ENCODE data around the gene DBF4B. TPM values are rescaled to one million over a fixed set of nuclear protein-coding genes. Genes with fewer than 3 reads are reported as not detected.

Gene DBF4B
- total RNA-seq, 1 experiment from 2014 or later, result 32.9 TPM

DNA sequence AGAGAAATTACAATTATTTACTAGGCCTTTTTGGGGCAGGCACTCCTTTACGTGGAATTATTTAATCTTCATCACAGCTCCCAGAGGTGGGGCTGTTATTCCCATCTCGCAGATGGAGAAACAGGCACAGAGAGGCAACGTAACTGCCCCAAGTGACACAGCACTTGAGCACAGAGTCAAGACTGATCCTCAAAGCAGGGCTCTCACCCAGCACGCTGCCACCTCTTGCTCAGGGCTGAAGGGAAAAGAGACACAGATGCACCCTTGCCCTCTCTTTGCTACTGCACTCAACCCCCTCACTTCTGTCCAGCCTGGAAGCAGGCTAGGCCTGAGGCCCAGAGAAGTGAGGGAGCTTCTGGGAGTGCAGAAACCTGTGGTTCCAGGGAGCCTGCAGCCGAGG is 54.7 kb downstream of the DBF4B start:
- no peak for ATAC-seq
- H3K27ac Mint-ChIP-seq, result no peak overlapping the region
- TF ChIP-seq, protein P1, sequence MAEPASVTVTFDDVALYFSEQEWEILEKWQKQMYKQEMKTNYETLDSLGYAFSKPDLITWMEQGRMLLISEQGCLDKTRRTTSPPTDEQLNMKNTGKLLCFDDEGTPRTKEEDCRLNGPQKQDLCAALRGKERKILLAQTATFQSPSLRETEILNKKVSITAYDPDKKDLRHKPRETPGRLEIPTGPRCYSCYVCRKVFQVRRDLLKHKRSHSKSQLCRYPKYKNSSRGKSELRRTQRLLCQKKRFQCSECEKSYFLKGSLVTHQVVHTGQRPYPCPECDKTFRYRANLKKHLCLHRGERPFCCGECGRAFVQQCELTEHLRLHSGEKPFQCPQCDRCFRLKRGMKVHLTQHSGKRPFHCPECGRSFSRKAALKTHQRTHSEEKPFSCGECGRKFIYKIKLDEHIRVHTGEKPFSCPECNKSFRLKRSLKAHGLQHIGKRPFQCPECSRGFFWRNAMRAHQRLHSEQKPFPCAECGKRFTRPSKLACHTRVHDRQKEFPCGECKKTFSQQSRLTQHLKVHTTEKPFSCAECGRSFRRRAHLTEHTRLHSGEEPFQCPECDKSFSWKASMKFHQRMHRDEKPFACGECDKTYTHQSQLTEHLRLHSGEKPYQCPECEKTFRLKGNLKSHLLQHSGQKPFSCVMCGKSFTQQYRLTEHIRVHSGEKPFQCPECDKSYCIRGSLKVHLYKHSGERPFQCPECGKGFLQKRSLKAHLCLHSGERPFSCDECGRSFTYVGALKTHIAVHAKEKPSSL (CRISPR knock-in tag; conservative IDR thresholded peaks at IDR 0.05), result no peak
- TF ChIP-seq CREB1 (CRISPR knock-in tag; IDR thresholded peaks at IDR 0.05) (no peak), PRRX2 (CRISPR knock-in tag; IDR thresholded peaks at IDR 0.05) (no peak)
- TF ChIP-seq, protein P2, sequence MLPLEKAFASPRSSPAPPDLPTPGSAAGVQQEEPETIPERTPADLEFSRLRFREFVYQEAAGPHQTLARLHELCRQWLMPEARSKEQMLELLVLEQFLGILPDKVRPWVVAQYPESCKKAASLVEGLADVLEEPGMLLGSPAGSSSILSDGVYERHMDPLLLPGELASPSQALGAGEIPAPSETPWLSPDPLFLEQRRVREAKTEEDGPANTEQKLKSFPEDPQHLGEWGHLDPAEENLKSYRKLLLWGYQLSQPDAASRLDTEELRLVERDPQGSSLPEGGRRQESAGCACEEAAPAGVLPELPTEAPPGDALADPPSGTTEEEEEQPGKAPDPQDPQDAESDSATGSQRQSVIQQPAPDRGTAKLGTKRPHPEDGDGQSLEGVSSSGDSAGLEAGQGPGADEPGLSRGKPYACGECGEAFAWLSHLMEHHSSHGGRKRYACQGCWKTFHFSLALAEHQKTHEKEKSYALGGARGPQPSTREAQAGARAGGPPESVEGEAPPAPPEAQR (CRISPR knock-in tag; IDR thresholded peaks at IDR 0.05), result no peak
- TF ChIP-seq, protein P3, sequence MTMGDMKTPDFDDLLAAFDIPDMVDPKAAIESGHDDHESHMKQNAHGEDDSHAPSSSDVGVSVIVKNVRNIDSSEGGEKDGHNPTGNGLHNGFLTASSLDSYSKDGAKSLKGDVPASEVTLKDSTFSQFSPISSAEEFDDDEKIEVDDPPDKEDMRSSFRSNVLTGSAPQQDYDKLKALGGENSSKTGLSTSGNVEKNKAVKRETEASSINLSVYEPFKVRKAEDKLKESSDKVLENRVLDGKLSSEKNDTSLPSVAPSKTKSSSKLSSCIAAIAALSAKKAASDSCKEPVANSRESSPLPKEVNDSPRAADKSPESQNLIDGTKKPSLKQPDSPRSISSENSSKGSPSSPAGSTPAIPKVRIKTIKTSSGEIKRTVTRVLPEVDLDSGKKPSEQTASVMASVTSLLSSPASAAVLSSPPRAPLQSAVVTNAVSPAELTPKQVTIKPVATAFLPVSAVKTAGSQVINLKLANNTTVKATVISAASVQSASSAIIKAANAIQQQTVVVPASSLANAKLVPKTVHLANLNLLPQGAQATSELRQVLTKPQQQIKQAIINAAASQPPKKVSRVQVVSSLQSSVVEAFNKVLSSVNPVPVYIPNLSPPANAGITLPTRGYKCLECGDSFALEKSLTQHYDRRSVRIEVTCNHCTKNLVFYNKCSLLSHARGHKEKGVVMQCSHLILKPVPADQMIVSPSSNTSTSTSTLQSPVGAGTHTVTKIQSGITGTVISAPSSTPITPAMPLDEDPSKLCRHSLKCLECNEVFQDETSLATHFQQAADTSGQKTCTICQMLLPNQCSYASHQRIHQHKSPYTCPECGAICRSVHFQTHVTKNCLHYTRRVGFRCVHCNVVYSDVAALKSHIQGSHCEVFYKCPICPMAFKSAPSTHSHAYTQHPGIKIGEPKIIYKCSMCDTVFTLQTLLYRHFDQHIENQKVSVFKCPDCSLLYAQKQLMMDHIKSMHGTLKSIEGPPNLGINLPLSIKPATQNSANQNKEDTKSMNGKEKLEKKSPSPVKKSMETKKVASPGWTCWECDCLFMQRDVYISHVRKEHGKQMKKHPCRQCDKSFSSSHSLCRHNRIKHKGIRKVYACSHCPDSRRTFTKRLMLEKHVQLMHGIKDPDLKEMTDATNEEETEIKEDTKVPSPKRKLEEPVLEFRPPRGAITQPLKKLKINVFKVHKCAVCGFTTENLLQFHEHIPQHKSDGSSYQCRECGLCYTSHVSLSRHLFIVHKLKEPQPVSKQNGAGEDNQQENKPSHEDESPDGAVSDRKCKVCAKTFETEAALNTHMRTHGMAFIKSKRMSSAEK (CRISPR knock-in tag; IDR thresholded peaks at IDR 0.05; ENCODE audit: borderline replicate concordance), result no peak
- no peak overlapping the region for H3K4me3 Mint-ChIP-seq
- peaks cover 51% of the 10 kb centered on the region for H3K27me3 Mint-ChIP-seq (ENCODE audit: low read depth)
- no peak for DNase-seq (ENCODE audit: low spot score)
- POLR2A ChIA-PET, result no interaction called here
- no peaks in the 10 kb centered on the region for H3K36me3 Mint-ChIP-seq
- H3K4me1 Mint-ChIP-seq, result peaks cover 11% of the 10 kb centered on the region
- CTCF ChIA-PET, result interaction anchor here (0.6 to 3.7 kb wide), 8 partner anchors 8 to 378 kb away, joined by 3 to 16 read pairs (median 4); no protein-coding TSS in a partner anchor
- H3K9me3 Mint-ChIP-seq, result no peaks in the 10 kb centered on the region

DNA sequence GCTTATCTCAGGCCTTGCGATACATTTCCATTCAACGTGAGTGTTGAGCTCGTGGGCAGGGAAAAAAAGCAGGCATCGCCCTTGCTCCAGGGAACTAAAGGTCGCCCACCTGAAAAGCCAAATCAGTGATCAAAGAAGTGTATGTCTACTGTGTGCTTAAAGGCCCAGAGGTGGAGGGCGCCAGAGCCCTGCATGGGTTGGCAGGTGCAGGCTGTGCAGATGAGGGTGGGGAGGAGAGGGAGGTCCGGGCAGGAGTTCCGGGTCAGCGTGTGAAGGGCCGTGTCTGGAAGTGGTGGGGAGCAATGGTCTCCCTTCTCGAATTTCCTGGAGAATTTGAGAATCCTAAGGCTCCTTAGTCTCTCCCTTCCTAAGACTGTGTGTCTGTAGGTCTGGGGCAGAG is 57.5 kb downstream of the DBF4B start:
- Mint-ChIP-seq H3K4me3 (no peak overlapping the region), H3K27ac (no peak overlapping the region), H3K36me3 (no peaks in the 10 kb centered on the region), H3K4me1 (peaks cover 11% of the 10 kb centered on the region), H3K27me3 (ENCODE audit: low read depth) (peaks cover 28% of the 10 kb centered on the region), H3K9me3 (no peaks in the 10 kb centered on the region)
- CTCF ChIA-PET, result interaction anchor here (1.0 to 1.5 kb wide), 4 partner anchors 9 to 100 kb away, joined by 3 to 7 read pairs (median 4); no protein-coding TSS in a partner anchor
- DNase-seq (ENCODE audit: low spot score) (no peak), ATAC-seq (peak; percentile 33)
- POLR2A ChIA-PET, result interaction anchor here (0.5 to 0.7 kb wide), 2 partner anchors 11 to 63 kb away, joined by 3 to 4 read pairs; no protein-coding TSS in a partner anchor
- TF ChIP-seq TP53 (CRISPR knock-in tag; IDR thresholded peaks at IDR 0.05) (no peak), CREB1 (CRISPR knock-in tag; IDR thresholded peaks at IDR 0.05) (no peak), RELA (CRISPR knock-in tag; IDR thresholded peaks at IDR 0.05; ENCODE audit: borderline replicate concordance) (no peak), ZNF232 (CRISPR knock-in tag; IDR thresholded peaks at IDR 0.05) (no peak)
- TF ChIP-seq, protein P4, sequence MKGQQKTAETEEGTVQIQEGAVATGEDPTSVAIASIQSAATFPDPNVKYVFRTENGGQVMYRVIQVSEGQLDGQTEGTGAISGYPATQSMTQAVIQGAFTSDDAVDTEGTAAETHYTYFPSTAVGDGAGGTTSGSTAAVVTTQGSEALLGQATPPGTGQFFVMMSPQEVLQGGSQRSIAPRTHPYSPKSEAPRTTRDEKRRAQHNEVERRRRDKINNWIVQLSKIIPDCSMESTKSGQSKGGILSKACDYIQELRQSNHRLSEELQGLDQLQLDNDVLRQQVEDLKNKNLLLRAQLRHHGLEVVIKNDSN (CRISPR knock-in tag; IDR thresholded peaks at IDR 0.05), result no peak
- TF ChIP-seq, protein P5, sequence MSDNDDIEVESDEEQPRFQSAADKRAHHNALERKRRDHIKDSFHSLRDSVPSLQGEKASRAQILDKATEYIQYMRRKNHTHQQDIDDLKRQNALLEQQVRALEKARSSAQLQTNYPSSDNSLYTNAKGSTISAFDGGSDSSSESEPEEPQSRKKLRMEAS (CRISPR knock-in tag; IDR thresholded peaks at IDR 0.05), result no peak

DNA sequence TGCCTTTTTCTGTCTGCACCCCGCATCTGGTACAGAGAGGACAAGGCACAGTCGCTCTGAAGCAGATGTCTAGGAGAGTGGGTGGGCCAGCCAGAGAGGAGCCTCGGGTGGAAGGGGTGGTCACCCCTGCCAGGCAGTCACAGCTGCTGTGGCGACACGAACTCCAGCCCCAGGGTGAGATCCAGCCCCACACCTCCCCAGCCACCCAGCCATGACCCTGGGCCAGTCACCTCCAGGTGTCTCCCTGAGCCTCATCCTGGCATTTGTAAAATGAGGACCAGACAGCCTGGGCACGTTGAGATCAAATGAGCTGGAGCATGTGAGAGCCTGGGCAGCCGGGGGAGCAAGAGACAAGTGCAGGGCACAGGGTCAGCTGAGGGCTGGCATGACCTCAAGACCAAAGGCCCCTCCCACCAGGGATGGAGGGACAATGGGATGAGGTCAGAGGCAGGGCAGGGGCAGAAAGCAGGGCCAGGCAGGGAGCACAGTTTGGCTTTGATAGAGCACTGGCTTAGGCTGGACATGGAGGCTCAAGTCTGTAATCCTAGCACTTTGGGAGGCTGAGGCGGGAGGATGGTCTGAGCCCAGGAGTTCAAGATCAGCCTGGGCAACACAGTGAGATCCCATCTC is 58.1 kb downstream of the DBF4B start:
- no peak for DNase-seq (ENCODE audit: low spot score)
- ATAC-seq, result peak; percentile 19
- Mint-ChIP-seq H3K4me1 (peaks cover 11% of the 10 kb centered on the region), H3K4me3 (no peak overlapping the region), H3K27me3 (ENCODE audit: low read depth) (peaks cover 23% of the 10 kb centered on the region), H3K27ac (no peak overlapping the region), H3K9me3 (no peaks in the 10 kb centered on the region), H3K36me3 (no peaks in the 10 kb centered on the region)
- ChIA-PET CTCF (interaction anchor here (1.5 to 1.8 kb wide), 2 partner anchors 100 to 112 kb away, joined by 4 to 6 read pairs; no protein-coding TSS in a partner anchor), POLR2A (interaction anchor here (0.5 kb wide), 1 partner anchor 12 kb away, joined by 3 read pairs; no protein-coding TSS in a partner anchor)
- peak; percentile 94 for TF ChIP-seq ZNF121 (CRISPR knock-in tag; IDR thresholded peaks at IDR 0.05)
- TF ChIP-seq SMAD3 (CRISPR knock-in tag; IDR thresholded peaks at IDR 0.05; ENCODE audit: borderline replicate concordance), result no peak
